Measurements from ENCODE around the gene EMP1.
"Not testable (repeated sequence)": the region's sequence is repeated elsewhere in the genome, so short reads cannot be mapped to it uniquely, and the experiment has no call there.

EMP1 gene

GRCh38 chr12:13227191-13227590 is 30.7 kb downstream of the EMP1 start:
- no peak for DNase-seq

- no peak for DNase-seq
Observed at GRCh38 chr12:13228579-13228978, 32.1 kb downstream of the EMP1 start.

GRCh38 chr12:13229504-13229903 is 33.0 kb downstream of the EMP1 start:
- DNase-seq: no peak

GRCh38 chr12:13230500-13230899 is 34.0 kb downstream of the EMP1 start:
- DNase-seq: no peak

GRCh38 chr12:13233830-13234641 is 37.5 kb downstream of the EMP1 start:
- no peak for DNase-seq

- DNase-seq: no peak
Observed at GRCh38 chr12:13238204-13238603, 41.7 kb downstream of the EMP1 start.

GRCh38 chr12:13241833-13242488 is 45.4 kb downstream of the EMP1 start:
- DNase-seq: no peak

GRCh38 chr12:13242936-13243335 is 46.4 kb downstream of the EMP1 start:
- DNase-seq: no peak

- no peak for DNase-seq
Observed at GRCh38 chr12:13243516-13244070, 47.1 kb downstream of the EMP1 start.

- no peak for DNase-seq
Observed at GRCh38 chr12:13247596-13247995, 51.1 kb downstream of the EMP1 start.

GRCh38 chr12:13248964-13249363 is 52.4 kb downstream of the EMP1 start:
- no peak for DNase-seq

- no peak for DNase-seq
Observed at GRCh38 chr12:13250416-13250815, 53.9 kb downstream of the EMP1 start.

GRCh38 chr12:13251521-13251920 is 55.0 kb downstream of the EMP1 start:
- DNase-seq: no peak

- no peak for DNase-seq
Observed at GRCh38 chr12:13252024-13252423, 55.5 kb downstream of the EMP1 start.

GRCh38 chr12:13252616-13253015 is 56.1 kb downstream of the EMP1 start:
- no peak for DNase-seq

GRCh38 chr12:13253966-13254760 is 57.6 kb downstream of the EMP1 start:
- DNase-seq: no peak

- DNase-seq: peak; percentile 5
Observed at GRCh38 chr12:13255792-13256691, 59.5 kb downstream of the EMP1 start.

- no peak for DNase-seq
Observed at GRCh38 chr12:13256692-13257045, 60.1 kb downstream of the EMP1 start.

GRCh38 chr12:13257356-13257875 is 60.9 kb downstream of the EMP1 start:
- DNase-seq: no peak

GRCh38 chr12:13258197-13258596 is 61.7 kb downstream of the EMP1 start:
- no peak for DNase-seq

GRCh38 chr12:13258717-13259119 is 62.2 kb downstream of the EMP1 start:
- no peak for DNase-seq

GRCh38 chr12:13259625-13260024 is 63.1 kb downstream of the EMP1 start:
- DNase-seq: not testable (repeated sequence)
